Stimulated activated CD4-positive, alpha-beta T cell treated with anti-CD3 and anti-CD28 coated beads, Interleukin-2, amount 100 ng/mL, for 48 hours (primary cell): Measurements from ENCODE around the gene RTN1.

ENCODE experiments used
- DNase-seq, 2 donors: peaks; one replicate each; pipeline ENCODE4 v3.0.0-alpha.2; 2020

Gene RTN1

DNA sequence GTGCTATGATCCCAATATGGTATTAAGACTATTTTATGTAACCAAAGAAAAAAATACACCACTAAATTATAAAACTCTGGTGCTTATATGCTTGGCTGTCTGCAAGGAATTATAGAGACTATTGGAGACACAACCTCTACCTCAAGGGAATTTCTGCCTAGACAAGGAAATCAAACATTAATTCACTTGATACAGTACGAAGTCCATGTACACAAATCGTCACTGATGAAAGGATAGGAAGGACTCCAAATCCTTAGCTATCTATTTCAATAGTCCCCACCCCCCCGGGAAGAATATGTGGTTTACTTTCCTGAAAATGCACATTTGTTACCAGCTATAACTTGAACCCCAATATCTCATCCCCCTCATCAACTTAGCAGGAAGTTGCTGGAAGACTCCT lies 21.9 kb downstream of the RTN1 start:
- DNase-seq = no peak

- no peak for DNase-seq
Measured at GRCh38 chr14:59847711-59848110, 22.9 kb downstream of the RTN1 start.

DNA sequence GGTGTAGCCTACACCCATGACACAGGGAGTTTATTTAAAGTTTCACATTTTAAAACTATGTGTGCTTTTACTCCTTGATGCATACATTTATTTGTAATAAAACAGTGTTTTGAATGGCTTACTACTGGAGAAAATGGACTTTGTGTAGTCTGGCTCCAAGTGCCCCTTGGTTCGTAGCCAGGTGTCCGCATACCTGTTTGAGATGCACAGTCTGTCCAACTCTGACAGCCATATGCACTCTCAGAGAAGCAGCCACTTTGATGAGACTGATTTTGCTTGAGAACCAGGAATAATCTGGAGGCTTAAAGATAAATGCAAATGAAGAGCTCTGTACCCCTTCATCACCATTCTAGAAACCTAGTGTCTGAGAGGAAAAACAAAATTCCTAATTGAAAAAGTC lies 24.0 kb downstream of the RTN1 start:
- DNase-seq = no peak

- no peak for DNase-seq
Measured at GRCh38 chr14:59845245-59845644, 25.3 kb downstream of the RTN1 start.

- no peak for DNase-seq
Measured at GRCh38 chr14:59844186-59844812, 26.3 kb downstream of the RTN1 start.

DNA sequence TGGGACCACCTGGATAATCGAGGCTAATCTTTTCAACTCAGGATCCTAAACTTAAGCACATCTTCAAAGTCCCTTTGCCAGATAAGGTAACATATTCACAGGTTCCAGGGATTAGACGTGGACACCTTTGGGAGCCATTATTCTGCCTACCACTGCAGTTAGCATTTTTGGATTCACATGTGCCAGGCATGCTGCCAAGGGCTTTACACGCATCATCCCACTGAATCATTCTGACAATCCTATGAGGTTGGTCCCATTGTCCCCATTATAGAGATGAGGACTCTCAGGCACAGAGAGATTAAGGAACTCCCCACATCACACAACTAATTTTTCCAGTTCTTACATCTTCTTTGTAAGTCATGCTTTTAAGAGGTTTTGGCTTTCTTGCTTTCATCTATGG lies 34.5 kb downstream of the RTN1 start:
- no peak for DNase-seq

GRCh38 chr14:59832653-59833294 lies 37.8 kb downstream of the RTN1 start:
- DNase-seq = no peak

GRCh38 chr14:59831121-59831730 lies 39.4 kb downstream of the RTN1 start:
- no peak for DNase-seq

DNA sequence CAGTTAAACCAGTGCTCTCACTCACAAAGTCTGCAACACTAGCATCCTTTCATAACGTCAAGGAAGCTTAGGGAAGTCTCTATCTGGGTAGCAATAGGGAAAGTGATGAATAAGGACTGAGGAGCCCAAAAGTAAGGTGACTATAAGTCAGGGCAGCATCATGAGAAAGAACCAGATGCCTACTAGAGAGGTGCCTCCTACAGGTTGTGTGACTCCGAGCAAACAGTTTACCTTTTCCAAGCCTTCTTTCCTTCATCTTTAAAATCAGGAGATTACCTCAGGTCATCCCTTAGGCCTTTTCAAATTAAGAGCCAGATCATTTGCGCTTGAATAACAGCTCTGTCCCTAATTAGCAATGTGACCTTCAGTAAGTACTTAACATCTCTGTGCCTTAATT lies 40.2 kb downstream of the RTN1 start:
- no peak for DNase-seq

DNA sequence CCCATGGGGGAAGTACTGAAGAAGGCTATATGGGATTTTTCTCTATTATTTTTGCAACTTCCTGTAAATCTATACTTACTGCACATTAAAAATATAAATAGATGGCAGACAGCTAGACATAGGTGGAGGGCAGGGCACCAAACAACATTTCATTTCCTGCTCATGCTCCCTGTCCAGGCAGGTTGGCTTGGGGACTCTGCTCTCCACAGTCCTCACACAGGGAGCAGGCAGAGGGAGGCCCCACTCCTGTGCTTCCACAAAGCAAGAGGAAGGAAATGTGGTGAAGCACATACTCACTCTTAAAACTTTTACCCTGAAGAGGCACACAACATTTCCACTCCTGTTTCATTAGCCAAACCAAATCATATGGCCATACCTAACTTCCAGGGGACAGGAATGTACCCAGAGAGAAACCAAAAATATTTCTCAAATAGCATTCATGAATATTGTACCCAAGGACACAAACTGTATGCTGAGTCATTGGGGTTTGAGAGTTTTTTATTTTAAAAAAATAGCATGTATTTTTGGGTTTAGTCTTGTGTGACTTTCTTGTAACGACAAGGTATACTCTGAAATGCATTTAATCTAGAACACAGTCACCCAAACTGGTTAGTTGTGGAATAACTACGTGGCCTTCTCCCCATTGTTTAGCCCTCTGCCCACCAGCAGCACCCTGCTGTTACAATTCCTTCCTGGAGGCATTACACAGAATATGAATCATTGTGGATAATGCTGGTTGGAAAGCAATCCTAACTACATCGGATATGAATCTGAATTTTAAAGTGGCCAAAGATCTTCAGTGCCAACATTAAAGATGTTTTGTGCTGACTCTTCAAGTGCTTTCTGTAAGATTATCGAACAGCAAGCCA lies 40.9 kb downstream of the RTN1 start:
- DNase-seq = no peak

DNA sequence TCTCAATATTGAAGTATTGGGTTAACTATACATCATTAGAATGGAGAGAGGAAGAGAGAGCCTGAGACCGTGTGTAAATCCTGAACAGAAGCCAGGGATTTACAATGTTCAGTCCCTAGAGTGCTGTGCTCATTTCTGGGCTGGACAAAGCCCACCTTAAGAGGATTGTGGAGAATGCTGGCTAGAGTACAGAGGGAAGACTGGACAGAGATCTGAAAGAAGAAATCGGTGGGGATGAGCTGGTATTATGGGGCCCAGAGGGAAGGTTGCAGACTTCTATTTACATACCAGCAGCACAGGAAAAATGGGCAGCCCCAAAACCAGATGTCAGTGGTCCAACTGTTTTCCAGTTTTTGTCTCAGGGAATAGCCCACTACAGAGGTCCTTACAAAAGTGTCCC lies 42.3 kb downstream of the RTN1 start:
- DNase-seq = no peak

GRCh38 chr14:59827401-59827800 lies 43.2 kb downstream of the RTN1 start:
- no peak for DNase-seq

- DNase-seq = no peak
Measured at GRCh38 chr14:59826150-59826549, 44.4 kb downstream of the RTN1 start.

DNA sequence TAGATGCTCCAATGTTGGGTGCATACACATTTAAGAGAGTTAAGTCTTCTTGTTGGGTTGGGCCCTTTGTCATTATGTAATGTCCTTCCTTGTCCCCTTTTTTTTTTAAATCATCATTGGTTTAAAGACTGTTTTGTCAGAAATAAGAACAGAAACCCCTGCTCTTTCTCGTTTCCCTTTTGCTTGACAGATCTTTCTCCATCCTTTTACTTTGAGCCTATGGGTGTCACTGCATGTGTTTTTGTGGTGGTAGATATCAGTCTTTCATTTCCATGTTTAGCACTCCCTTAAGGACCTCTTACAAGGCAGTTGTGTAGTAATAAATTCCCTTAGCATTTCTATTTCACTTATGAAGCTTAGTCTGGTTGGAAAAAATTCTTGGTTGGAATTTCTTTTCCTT lies 47.4 kb downstream of the RTN1 start:
- no peak for DNase-seq

DNA sequence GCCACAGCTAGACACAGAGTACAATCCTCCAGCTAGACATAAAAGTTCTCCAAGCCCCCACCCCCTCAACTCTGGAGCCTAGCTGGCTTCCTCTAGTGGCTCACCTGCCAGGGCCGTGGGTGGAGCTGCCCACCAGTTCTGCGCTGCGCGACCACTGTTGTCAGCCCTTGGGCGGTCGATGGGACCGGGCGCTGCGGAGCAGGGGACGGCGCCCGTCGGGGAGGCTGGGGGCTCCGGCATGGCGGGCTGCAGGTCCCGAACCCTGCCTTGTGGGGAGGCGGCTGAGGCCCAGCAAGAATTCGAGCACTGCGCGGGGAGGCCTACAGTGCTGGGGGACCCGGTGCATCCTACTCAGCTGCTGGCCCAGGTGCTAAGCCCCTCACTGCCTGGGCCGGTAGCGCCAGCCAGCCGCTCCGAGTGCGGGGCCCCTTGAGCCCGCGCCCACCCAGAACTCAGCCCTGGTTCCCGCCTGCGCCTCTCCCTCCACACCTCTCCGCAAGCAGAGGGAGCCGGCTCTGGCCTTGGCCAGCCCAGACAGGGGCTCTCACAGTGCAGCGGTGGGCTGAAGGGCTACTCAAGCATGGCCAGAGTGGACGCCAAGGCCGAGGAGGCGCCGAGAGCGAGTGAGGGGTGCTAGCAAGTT lies 51.0 kb downstream of the RTN1 start:
- DNase-seq = no peak

DNA sequence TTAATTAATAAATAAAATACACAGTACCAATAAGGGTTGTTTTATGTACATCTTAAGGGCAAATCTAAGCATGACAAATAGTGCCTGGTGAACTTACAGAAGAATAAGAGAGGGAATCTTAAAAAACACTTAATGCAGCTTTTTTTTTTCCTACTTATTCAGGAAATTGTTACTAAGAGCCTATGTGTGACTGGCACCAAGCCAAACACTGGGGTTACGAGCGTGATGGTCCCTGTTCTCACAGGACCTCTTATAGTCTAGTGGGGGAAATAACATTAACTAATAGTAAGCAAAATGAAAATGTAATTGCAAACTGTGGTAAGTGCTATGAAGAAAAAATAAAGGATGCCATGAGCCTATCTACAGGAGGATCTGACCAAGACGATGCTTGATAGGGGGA lies 53.6 kb downstream of the RTN1 start:
- DNase-seq = no peak

- no peak for DNase-seq
Measured at GRCh38 chr14:59814988-59815387, 55.6 kb downstream of the RTN1 start.

- DNase-seq = no peak
Measured at GRCh38 chr14:59811815-59812214, 58.8 kb downstream of the RTN1 start.

GRCh38 chr14:59811073-59811472 lies 59.5 kb downstream of the RTN1 start:
- no peak for DNase-seq

DNA sequence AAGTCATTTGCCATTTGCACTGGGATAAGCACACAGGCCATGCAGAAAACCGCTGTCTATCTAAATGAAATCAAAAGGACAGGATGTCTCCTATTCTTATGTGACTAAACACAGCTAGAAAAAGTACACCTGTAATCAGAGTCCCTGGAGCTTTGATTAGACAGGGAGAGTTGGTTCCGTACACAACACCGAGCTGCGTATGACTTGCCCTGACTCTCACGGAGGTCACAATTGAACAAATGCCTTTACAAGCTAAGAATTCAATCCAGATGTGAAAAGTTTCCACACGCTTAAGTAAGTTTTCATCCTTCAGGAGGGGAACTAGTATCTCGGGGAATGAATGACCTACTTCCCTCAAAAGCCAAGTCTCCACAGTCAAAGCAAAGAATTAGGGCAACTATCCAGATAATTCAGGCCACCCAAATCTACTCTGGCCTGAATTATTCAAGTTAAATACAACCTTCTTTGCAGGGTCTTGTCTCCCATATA lies 67.5 kb downstream of the RTN1 start:
- DNase-seq = no peak

- no peak for DNase-seq
Measured at GRCh38 chr14:59788176-59788575, 82.4 kb downstream of the RTN1 start.

GRCh38 chr14:59787045-59787674 lies 83.4 kb downstream of the RTN1 start:
- DNase-seq = no peak

DNA sequence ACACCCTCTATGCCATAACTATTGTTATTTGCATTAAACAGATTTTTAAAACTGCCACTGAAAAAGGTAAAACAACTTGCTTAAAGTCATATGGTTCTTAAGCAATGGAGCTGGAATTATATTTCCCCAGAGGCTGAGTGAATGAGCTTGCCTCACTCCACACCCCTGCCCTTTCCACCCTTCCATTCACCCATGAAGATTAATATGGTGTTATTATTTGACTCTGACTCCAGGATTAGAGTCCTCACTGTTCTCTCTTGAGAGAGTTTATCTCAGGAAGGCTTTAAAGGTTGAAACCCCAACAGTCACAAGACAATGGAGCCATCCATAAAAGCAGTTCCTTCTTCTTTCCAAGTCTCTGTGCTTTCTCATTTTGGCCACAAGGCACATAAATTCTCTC lies 84.9 kb downstream of the RTN1 start:
- no peak for DNase-seq
